WTC11 (cell line): ENCODE measurements around the gene EFNB3. TPM values are rescaled to one million over a fixed set of nuclear protein-coding genes. Genes with fewer than 3 reads are reported as not detected.

Experiments
- ATF1 ChIP-seq: sonication (generic); formaldehyde crosslinking; IDR thresholded peaks from 2 replicates; pipeline ENCODE4 v1.8.1; 2023; ENCODE audit warnings: mild to moderate bottlenecking, moderate library complexity, missing genetic modification reagents
- CREB1 ChIP-seq: sonication (generic); formaldehyde crosslinking; IDR thresholded peaks from 2 replicates; pipeline ENCODE4 v1.8.0; 2023; ENCODE audit warnings: mild to moderate bottlenecking, missing genetic modification reagents
- CREM ChIP-seq: sonication (generic); formaldehyde crosslinking; IDR thresholded peaks from 2 replicates; pipeline ENCODE4 v1.8.1; 2022; ENCODE audit warnings: mild to moderate bottlenecking, missing genetic modification reagents, moderate library complexity
- ETV6 ChIP-seq: sonication (generic); formaldehyde crosslinking; IDR thresholded peaks from 2 replicates; pipeline ENCODE4 v1.8.1; 2022; ENCODE audit warnings: mild to moderate bottlenecking, missing genetic modification reagents
- FOXJ3 ChIP-seq: sonication (generic); formaldehyde crosslinking; IDR thresholded peaks from 2 replicates; pipeline ENCODE4 v1.9.0; 2021; ENCODE audit warnings: missing genetic modification reagents, mild to moderate bottlenecking, borderline replicate concordance
- GABPB1 ChIP-seq: sonication (generic); formaldehyde crosslinking; IDR thresholded peaks from 2 replicates; pipeline ENCODE4 v1.8.1; 2023; ENCODE audit warnings: mild to moderate bottlenecking, missing genetic modification reagents
- IRF2 ChIP-seq: sonication (generic); formaldehyde crosslinking; IDR thresholded peaks from 2 replicates; pipeline ENCODE4 v1.8.0; 2022; ENCODE audit warnings: low read depth, missing genetic modification reagents, borderline replicate concordance
- MXD4 ChIP-seq: fragments of 250-450 bp; sonication (Bioruptor Pico); IDR thresholded peaks from 2 replicates; pipeline ENCODE4 v1.8.0; 2021; ENCODE audit warnings: mild to moderate bottlenecking, moderate library complexity, borderline replicate concordance
- NFYB ChIP-seq: sonication (generic); formaldehyde crosslinking; conservative IDR thresholded peaks from 2 replicates; pipeline ENCODE4 v1.8.0; 2022; ENCODE audit warnings: low read depth, missing genetic modification reagents
- NR1H2 ChIP-seq: sonication (generic); formaldehyde crosslinking; IDR thresholded peaks from 2 replicates; pipeline ENCODE4 v1.9.0; 2021; ENCODE audit warnings: mild to moderate bottlenecking, moderate library complexity, missing genetic modification reagents
- PRRX2 ChIP-seq: fragments of 250-450 bp; sonication (Bioruptor Pico); IDR thresholded peaks from 2 replicates; pipeline ENCODE4 v1.8.0; 2021; ENCODE audit warnings: mild to moderate bottlenecking
- SMAD3 ChIP-seq: sonication (generic); formaldehyde crosslinking; IDR thresholded peaks from 2 replicates; pipeline ENCODE4 v1.8.0; 2022; ENCODE audit warnings: missing genetic modification reagents, mild to moderate bottlenecking, borderline replicate concordance
- SMAD4 ChIP-seq: sonication (generic); formaldehyde crosslinking; IDR thresholded peaks from 2 replicates; pipeline ENCODE4 v1.8.0; 2022; ENCODE audit warnings: mild to moderate bottlenecking, missing genetic modification reagents
- TCF7 ChIP-seq: sonication (generic); formaldehyde crosslinking; IDR thresholded peaks from 2 replicates; pipeline ENCODE4 v1.8.0; 2022; ENCODE audit warnings: mild to moderate bottlenecking, low read depth, missing genetic modification reagents, moderate library complexity
- TEAD1 ChIP-seq: sonication (generic); formaldehyde crosslinking; IDR thresholded peaks from 2 replicates; pipeline ENCODE4 v1.8.0; 2022; ENCODE audit warnings: mild to moderate bottlenecking, missing genetic modification reagents
- TEAD4 ChIP-seq: sonication (generic); formaldehyde crosslinking; IDR thresholded peaks from 2 replicates; pipeline ENCODE4 v1.8.0; 2022; ENCODE audit warnings: mild to moderate bottlenecking, missing genetic modification reagents
- ZNF232 ChIP-seq: sonication (generic); formaldehyde crosslinking; IDR thresholded peaks from 2 replicates; pipeline ENCODE4 v1.8.0; 2022; ENCODE audit warnings: mild to moderate bottlenecking, missing genetic modification reagents
- ZNF263 ChIP-seq: sonication (generic); formaldehyde crosslinking; IDR thresholded peaks from 2 replicates; pipeline ENCODE4 v1.8.1; 2022; ENCODE audit warnings: low read depth, mild to moderate bottlenecking, moderate library complexity, missing genetic modification reagents
- ZNF423 ChIP-seq: fragments of 250-450 bp; sonication (Bioruptor Pico); IDR thresholded peaks from 2 replicates; pipeline ENCODE4 v2.1.2; 2022; ENCODE audit warnings: mild to moderate bottlenecking, moderate library complexity
- total RNA-seq: library from RNA; stranded (reverse); gene quantifications from 3 replicates; pipeline ENCODE4 v1.2.3, GENCODE V29; 2021
- TF ChIP-seq, protein P1 (sequence below): sonication (generic); formaldehyde crosslinking; IDR thresholded peaks from 2 replicates; pipeline ENCODE4 v1.8.0; 2022; ENCODE audit warnings: mild to moderate bottlenecking, missing genetic modification reagents
- TF ChIP-seq, protein P2 (sequence below): fragments of 250-450 bp; sonication (Bioruptor Pico); IDR thresholded peaks from 2 replicates; pipeline ENCODE4 v1.8.0; 2021; ENCODE audit warnings: mild to moderate bottlenecking
- TF ChIP-seq, protein P3 (sequence below): sonication (generic); formaldehyde crosslinking; IDR thresholded peaks from 2 replicates; pipeline ENCODE4 v1.8.0; 2022; ENCODE audit warnings: mild to moderate bottlenecking, missing genetic modification reagents
- TF ChIP-seq, protein P4 (sequence below): fragments of 200-600 bp; IDR thresholded peaks from 2 replicates; pipeline ENCODE4 v1.8.0; 2022; ENCODE audit warnings: antibody characterized with exemption
- TF ChIP-seq, protein P5 (sequence below): sonication (generic); formaldehyde crosslinking; IDR thresholded peaks from 2 replicates; pipeline ENCODE4 v1.8.1; 2022; ENCODE audit warnings: low read depth, mild to moderate bottlenecking, moderate library complexity, missing genetic modification reagents, borderline replicate concordance
- TF ChIP-seq, protein P6 (sequence below): fragments of 250-450 bp; sonication (Bioruptor Pico); IDR thresholded peaks from 2 replicates; pipeline ENCODE4 v1.9.0; 2021; ENCODE audit warnings: mild to moderate bottlenecking
- TF ChIP-seq, protein P7 (sequence below): sonication (generic); formaldehyde crosslinking; IDR thresholded peaks from 2 replicates; pipeline ENCODE4 v1.8.0; 2023; ENCODE audit warnings: missing genetic modification reagents, mild to moderate bottlenecking, borderline replicate concordance
- TF ChIP-seq, protein P8 (sequence below): fragments of 250-450 bp; sonication (Bioruptor Pico); IDR thresholded peaks from 2 replicates; pipeline ENCODE4 v2.1.2; 2022; ENCODE audit warnings: mild to moderate bottlenecking, moderate library complexity

EFNB3 gene
- total RNA-seq, 1 experiment from 2014 or later: 14.7 TPM

DNA sequence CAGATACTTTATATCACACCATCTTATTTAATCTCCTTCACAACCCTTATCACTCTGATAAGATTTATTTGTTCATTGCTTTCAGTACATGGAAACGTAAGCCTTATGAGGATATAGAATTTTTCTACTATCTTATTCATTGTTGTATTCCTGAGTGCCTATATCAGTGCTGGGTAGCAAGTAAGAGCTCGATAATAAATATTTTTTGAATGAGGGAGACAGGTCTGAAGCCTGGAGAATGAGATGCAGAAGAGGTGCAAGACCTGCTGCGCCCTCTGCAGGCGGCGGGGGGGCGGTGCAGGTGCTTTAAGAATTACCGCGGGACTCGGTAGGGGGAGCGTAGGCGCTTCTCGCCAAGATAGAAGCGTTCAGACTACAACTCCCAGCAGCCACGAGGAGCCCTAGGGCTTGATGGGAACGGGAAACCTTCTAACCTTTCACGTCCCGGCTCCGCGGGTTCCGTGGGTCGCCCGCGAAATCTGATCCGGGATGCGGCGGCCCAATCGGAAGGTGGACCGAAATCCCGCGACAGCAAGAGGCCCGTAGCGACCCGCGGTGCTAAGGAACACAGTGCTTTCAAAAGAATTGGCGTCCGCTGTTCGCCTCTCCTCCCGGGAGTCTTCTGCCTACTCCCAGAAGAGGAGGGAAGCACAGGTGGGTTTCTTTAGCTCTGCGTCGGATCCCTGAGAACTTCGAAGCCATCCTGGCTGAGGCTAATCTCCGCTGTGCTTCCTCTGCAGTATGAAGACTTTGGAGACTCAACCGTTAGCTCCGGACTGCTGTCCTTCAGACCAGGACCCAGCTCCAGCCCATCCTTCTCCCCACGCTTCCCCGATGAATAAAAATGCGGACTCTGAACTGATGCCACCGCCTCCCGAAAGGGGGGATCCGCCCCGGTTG lies 16.8 kb upstream of the EFNB3 start, which contains the start of gene WRAP53 (continued):
- TF ChIP-seq, protein P1, sequence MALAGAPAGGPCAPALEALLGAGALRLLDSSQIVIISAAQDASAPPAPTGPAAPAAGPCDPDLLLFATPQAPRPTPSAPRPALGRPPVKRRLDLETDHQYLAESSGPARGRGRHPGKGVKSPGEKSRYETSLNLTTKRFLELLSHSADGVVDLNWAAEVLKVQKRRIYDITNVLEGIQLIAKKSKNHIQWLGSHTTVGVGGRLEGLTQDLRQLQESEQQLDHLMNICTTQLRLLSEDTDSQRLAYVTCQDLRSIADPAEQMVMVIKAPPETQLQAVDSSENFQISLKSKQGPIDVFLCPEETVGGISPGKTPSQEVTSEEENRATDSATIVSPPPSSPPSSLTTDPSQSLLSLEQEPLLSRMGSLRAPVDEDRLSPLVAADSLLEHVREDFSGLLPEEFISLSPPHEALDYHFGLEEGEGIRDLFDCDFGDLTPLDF: no peak
- TF ChIP-seq SMAD3 (CRISPR knock-in tag): no peak
- TF ChIP-seq, protein P2, sequence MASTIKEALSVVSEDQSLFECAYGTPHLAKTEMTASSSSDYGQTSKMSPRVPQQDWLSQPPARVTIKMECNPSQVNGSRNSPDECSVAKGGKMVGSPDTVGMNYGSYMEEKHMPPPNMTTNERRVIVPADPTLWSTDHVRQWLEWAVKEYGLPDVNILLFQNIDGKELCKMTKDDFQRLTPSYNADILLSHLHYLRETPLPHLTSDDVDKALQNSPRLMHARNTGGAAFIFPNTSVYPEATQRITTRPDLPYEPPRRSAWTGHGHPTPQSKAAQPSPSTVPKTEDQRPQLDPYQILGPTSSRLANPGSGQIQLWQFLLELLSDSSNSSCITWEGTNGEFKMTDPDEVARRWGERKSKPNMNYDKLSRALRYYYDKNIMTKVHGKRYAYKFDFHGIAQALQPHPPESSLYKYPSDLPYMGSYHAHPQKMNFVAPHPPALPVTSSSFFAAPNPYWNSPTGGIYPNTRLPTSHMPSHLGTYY: no peak
- TF ChIP-seq CREB1 (CRISPR knock-in tag): no peak
- no peak for TF ChIP-seq CREM (CRISPR knock-in tag)
- no peak for TF ChIP-seq ZNF232 (CRISPR knock-in tag)
- TF ChIP-seq IRF2: no peak
- no peak for TF ChIP-seq SMAD4 (CRISPR knock-in tag)
- TF ChIP-seq, protein P3, sequence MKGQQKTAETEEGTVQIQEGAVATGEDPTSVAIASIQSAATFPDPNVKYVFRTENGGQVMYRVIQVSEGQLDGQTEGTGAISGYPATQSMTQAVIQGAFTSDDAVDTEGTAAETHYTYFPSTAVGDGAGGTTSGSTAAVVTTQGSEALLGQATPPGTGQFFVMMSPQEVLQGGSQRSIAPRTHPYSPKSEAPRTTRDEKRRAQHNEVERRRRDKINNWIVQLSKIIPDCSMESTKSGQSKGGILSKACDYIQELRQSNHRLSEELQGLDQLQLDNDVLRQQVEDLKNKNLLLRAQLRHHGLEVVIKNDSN: no peak
- TF ChIP-seq, protein P4, sequence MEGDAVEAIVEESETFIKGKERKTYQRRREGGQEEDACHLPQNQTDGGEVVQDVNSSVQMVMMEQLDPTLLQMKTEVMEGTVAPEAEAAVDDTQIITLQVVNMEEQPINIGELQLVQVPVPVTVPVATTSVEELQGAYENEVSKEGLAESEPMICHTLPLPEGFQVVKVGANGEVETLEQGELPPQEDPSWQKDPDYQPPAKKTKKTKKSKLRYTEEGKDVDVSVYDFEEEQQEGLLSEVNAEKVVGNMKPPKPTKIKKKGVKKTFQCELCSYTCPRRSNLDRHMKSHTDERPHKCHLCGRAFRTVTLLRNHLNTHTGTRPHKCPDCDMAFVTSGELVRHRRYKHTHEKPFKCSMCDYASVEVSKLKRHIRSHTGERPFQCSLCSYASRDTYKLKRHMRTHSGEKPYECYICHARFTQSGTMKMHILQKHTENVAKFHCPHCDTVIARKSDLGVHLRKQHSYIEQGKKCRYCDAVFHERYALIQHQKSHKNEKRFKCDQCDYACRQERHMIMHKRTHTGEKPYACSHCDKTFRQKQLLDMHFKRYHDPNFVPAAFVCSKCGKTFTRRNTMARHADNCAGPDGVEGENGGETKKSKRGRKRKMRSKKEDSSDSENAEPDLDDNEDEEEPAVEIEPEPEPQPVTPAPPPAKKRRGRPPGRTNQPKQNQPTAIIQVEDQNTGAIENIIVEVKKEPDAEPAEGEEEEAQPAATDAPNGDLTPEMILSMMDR: peak; percentile 94
- no peak for TF ChIP-seq TEAD4 (CRISPR knock-in tag)
- TF ChIP-seq ZNF263: no peak
- no peak for TF ChIP-seq NR1H2 (CRISPR knock-in tag)
- no peak for TF ChIP-seq PRRX2
- TF ChIP-seq MXD4 (CRISPR knock-in tag): no peak
- TF ChIP-seq TCF7 (CRISPR knock-in tag): no peak
- TF ChIP-seq ETV6 (CRISPR knock-in tag): 0 out of 2 replicates have a peak, but pooled peaks have one; percentile 61
- TF ChIP-seq TEAD1: no peak
- TF ChIP-seq, protein P5, sequence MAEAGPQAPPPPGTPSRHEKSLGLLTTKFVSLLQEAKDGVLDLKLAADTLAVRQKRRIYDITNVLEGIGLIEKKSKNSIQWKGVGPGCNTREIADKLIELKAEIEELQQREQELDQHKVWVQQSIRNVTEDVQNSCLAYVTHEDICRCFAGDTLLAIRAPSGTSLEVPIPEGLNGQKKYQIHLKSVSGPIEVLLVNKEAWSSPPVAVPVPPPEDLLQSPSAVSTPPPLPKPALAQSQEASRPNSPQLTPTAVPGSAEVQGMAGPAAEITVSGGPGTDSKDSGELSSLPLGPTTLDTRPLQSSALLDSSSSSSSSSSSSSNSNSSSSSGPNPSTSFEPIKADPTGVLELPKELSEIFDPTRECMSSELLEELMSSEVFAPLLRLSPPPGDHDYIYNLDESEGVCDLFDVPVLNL (CRISPR knock-in tag): no peak
- no peak for TF ChIP-seq NFYB (CRISPR knock-in tag)
- TF ChIP-seq, protein P6, sequence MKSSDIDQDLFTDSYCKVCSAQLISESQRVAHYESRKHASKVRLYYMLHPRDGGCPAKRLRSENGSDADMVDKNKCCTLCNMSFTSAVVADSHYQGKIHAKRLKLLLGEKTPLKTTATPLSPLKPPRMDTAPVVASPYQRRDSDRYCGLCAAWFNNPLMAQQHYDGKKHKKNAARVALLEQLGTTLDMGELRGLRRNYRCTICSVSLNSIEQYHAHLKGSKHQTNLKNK: no peak
- TF ChIP-seq ZNF423: no peak
- TF ChIP-seq ATF1 (CRISPR knock-in tag): no peak
- TF ChIP-seq, protein P7, sequence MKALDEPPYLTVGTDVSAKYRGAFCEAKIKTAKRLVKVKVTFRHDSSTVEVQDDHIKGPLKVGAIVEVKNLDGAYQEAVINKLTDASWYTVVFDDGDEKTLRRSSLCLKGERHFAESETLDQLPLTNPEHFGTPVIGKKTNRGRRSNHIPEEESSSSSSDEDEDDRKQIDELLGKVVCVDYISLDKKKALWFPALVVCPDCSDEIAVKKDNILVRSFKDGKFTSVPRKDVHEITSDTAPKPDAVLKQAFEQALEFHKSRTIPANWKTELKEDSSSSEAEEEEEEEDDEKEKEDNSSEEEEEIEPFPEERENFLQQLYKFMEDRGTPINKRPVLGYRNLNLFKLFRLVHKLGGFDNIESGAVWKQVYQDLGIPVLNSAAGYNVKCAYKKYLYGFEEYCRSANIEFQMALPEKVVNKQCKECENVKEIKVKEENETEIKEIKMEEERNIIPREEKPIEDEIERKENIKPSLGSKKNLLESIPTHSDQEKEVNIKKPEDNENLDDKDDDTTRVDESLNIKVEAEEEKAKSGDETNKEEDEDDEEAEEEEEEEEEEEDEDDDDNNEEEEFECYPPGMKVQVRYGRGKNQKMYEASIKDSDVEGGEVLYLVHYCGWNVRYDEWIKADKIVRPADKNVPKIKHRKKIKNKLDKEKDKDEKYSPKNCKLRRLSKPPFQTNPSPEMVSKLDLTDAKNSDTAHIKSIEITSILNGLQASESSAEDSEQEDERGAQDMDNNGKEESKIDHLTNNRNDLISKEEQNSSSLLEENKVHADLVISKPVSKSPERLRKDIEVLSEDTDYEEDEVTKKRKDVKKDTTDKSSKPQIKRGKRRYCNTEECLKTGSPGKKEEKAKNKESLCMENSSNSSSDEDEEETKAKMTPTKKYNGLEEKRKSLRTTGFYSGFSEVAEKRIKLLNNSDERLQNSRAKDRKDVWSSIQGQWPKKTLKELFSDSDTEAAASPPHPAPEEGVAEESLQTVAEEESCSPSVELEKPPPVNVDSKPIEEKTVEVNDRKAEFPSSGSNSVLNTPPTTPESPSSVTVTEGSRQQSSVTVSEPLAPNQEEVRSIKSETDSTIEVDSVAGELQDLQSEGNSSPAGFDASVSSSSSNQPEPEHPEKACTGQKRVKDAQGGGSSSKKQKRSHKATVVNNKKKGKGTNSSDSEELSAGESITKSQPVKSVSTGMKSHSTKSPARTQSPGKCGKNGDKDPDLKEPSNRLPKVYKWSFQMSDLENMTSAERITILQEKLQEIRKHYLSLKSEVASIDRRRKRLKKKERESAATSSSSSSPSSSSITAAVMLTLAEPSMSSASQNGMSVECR: no peak
- no peak for TF ChIP-seq FOXJ3 (CRISPR knock-in tag)
- TF ChIP-seq, protein P8, sequence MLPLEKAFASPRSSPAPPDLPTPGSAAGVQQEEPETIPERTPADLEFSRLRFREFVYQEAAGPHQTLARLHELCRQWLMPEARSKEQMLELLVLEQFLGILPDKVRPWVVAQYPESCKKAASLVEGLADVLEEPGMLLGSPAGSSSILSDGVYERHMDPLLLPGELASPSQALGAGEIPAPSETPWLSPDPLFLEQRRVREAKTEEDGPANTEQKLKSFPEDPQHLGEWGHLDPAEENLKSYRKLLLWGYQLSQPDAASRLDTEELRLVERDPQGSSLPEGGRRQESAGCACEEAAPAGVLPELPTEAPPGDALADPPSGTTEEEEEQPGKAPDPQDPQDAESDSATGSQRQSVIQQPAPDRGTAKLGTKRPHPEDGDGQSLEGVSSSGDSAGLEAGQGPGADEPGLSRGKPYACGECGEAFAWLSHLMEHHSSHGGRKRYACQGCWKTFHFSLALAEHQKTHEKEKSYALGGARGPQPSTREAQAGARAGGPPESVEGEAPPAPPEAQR (CRISPR knock-in tag): no peak
- TF ChIP-seq GABPB1: peak; percentile 43; the same call in 1 of the 2 replicates
